Ovary (tissue), 9 donors: ENCODE data around the gene RNF32. TPM values are rescaled to one million over a fixed set of nuclear protein-coding genes. Genes with fewer than 3 reads are reported as not detected.

ENCODE experiments used
- DNase-seq, 5 donors: peaks; one replicate each; pipeline ENCODE4 v3.0.0-alpha.2; 2019 to 2020
- H3K27ac ChIP-seq, 2 donors: fragments of 200-600 bp; one replicate each; pipeline versions ENCODE4 v1.5.1 to v1.8.0; 2019 to 2022
- H3K27me3 ChIP-seq: fragments of 200-600 bp; one replicate; pipeline ENCODE4 v1.8.0; 2022
- H3K36me3 ChIP-seq: fragments of 200-600 bp; sonication (generic); one replicate; pipeline ENCODE4 v1.5.1; 2019
- H3K4me1 ChIP-seq: one replicate; pipeline ENCODE4 v1.8.1; 2013; ENCODE audit warnings: mild to moderate bottlenecking, moderate library complexity; ENCODE audit not compliant: insufficient read depth
- H3K4me3 ChIP-seq: fragments of 200-600 bp; sonication (generic); one replicate; pipeline ENCODE4 v1.5.1; 2017
- H3K9me3 ChIP-seq, 2 donors: fragments of 200-600 bp in 1 of 2; sonication (generic) in 1 of 2; one replicate each; pipeline versions ENCODE4 v1.5.1 to v1.8.1; 2013 to 2019; ENCODE audit warnings: mild to moderate bottlenecking in 1 of 2, moderate library complexity in 1 of 2
- CTCF ChIP-seq, 3 donors: fragments of 450-650 bp in 2 of 3; fragments of 200-600 bp in 1 of 3; IDR thresholded peaks; one replicate each; pipeline versions ENCODE4 v1.5.1 to v1.8.0; 2016 to 2022; ENCODE audit warnings: antibody characterized with exemption in 3 of 3, mild to moderate bottlenecking in 1 of 3
- EP300 ChIP-seq: sonication (generic); formaldehyde crosslinking; IDR thresholded peaks from one replicate; pipeline ENCODE4 v1.6.1; 2017; ENCODE audit warnings: antibody characterized with exemption
- POLR2A ChIP-seq: fragments of 450-650 bp; IDR thresholded peaks from one replicate; pipeline ENCODE4 v1.6.1; 2017; ENCODE audit warnings: antibody characterized with exemption, mild to moderate bottlenecking, moderate library complexity
- WGBS, 3 donors: extraction: QIAGEN DNeasy Blood & Tissue Kit in 1 of 3; methylation state at CpG; one replicate each; pipeline versions ENCODE4 v1.1.5 to v1.1.7; 2013 to 2017; 5-methylcytosine and 5-hydroxymethylcytosine counted together
- intact Hi-C, 4 donors: fragments of 100-400 bp; cut with DNase I; formaldehyde crosslinking; loops; one replicate each; pipeline versions ENCODE4 v1.11.0 to v1.15.1; 2022 to 2023
- polyA plus RNA-seq, 2 donors: library from polyadenylated mRNA; stranded (reverse); fragments of 200-250 nt in 1 of 2; fragments of 350-450 nt in 1 of 2; fragmentation: Illumina TruSeq in 1 of 2; extraction: RNeasy Lipid Tissue Mini Kit (QIAGEN cat#74804) in 1 of 2; gene quantifications; one replicate each; pipeline ENCODE4 v1.2.3, GENCODE V29; 2013 to 2014
- total RNA-seq, 7 donors: library from RNA; depleted of rRNA in 2 of 7; stranded (reverse); fragments of >200 nt in 2 of 7; fragmentation: NEBNext Ultra II Directional in 3 of 7; extraction: Animal tissue kit (Norgen Biotek cat#: 25700) in 3 of 7; gene quantifications; one replicate each; pipeline versions ENCODE4 v1.1.0 to v1.2.4, GENCODE V29; 2016 to 2023
- donor health status: DM: no; HTN: no; CAD: no; lungs with moderate emphysema.
- donor health status: DM: no; HTN: no; CAD: no.
- donor health status: Bipolar disorder and iron deficiency.
- donor health status: DM: yes; HTN: yes; CAD: no.
- donor health status: DM: no; HTN: no; CAD: no.
- donor health status: DM: yes; HTN: yes; CAD: no.

The RNF32 gene
- total and polyA plus RNA-seq, 9 donors = 0.72 to 2.3 (median 1.6) TPM

- no peak for TF ChIP-seq EP300
- TF ChIP-seq POLR2A = no peak
- no peak for TF ChIP-seq CTCF (IDR thresholded peaks at IDR 0.05)
- no peak for DNase-seq
- 68 to 81% (median 79%) methylated on average over 3 of the region's 3 CpGs for WGBS, 3 donors
- no peaks in the 10 kb centered on the region for H3K27me3 ChIP-seq
- H3K36me3 ChIP-seq = no peaks in the 10 kb centered on the region
- no peaks in the 10 kb centered on the region for H3K4me1 ChIP-seq
- no peak overlapping the region for H3K27ac ChIP-seq
- peaks cover 0 to 7% of the 10 kb centered on the region in 2 donors for H3K9me3 ChIP-seq
- no peak overlapping the region for H3K4me3 ChIP-seq
- intact Hi-C loops = no loop called here
These were observed 20.3 kb upstream of the RNF32 start for GRCh38 chr7:156620291-156620675.

- Histone ChIP-seq H3K9me3 (peaks cover 0 to 6% of the 10 kb centered on the region in 2 donors), H3K36me3 (no peaks in the 10 kb centered on the region), H3K4me3 (no peak overlapping the region), H3K27me3 (no peaks in the 10 kb centered on the region), H3K27ac (no peak overlapping the region), H3K4me1 (no peaks in the 10 kb centered on the region)
- intact Hi-C loops = no loop called here
- TF ChIP-seq POLR2A (no peak), CTCF (IDR thresholded peaks at IDR 0.05) (no peak), EP300 (no peak)
- no peak for DNase-seq
These were observed 18.9 kb upstream of the RNF32 start for GRCh38 chr7:156621652-156622051.

GRCh38 chr7:156625580-156625979 is 15.0 kb upstream of the RNF32 start:
- no peaks in the 10 kb centered on the region for H3K36me3 ChIP-seq
- DNase-seq = no peak
- intact Hi-C loops = no loop called here
- H3K27ac ChIP-seq = no peak overlapping the region
- H3K4me1 ChIP-seq = no peaks in the 10 kb centered on the region
- TF ChIP-seq EP300 = no peak
- TF ChIP-seq POLR2A = no peak
- TF ChIP-seq CTCF (IDR thresholded peaks at IDR 0.05) = no peak
- no peak overlapping the region for H3K4me3 ChIP-seq
- 81 to 84% (median 82%) methylated on average over 2 of the region's 2 CpGs for WGBS, 3 donors
- H3K9me3 ChIP-seq = no peaks in the 10 kb centered on the region
- no peaks in the 10 kb centered on the region for H3K27me3 ChIP-seq

GRCh38 chr7:156626220-156626895 is 14.2 kb upstream of the RNF32 start:
- Histone ChIP-seq H3K27me3 (no peaks in the 10 kb centered on the region), H3K9me3 (no peaks in the 10 kb centered on the region), H3K4me1 (no peaks in the 10 kb centered on the region), H3K4me3 (no peak overlapping the region), H3K27ac (no peak overlapping the region), H3K36me3 (no peaks in the 10 kb centered on the region)
- DNase-seq = no peak
- 94% methylated on average over 7 of the region's 7 CpGs for WGBS, 3 donors
- no peak for TF ChIP-seq CTCF (IDR thresholded peaks at IDR 0.05)
- no peak for TF ChIP-seq POLR2A
- TF ChIP-seq EP300 = no peak
- intact Hi-C loops = no loop called here
